Activated T-cell treated with anti-CD3 and anti-CD28 coated beads, Interleukin-2, amount 50 U/mL, for 72 hours (primary cell): Measurements from ENCODE around the gene CAAP1. TPM values are rescaled to one million over a fixed set of nuclear protein-coding genes. Genes with fewer than 3 reads are reported as not detected.
"Not testable (repeated sequence)": the region's sequence is repeated elsewhere in the genome, so short reads cannot be mapped to it uniquely, and the experiment has no call there.

Experiments
- ATAC-seq, 2 donors: fragments of 150-1000 bp; cut with Tn5 transposase; replicated peaks in 1 of 2; 2 replicates each; pipeline ENCODE4 v1.10.0; 2021; ENCODE audit warnings: moderate library complexity in 2 of 2, mild to moderate bottlenecking in 1 of 2
- DNase-seq, 2 donors: peaks; one replicate each; pipeline ENCODE4 v3.0.0; 2021 to 2022; ENCODE audit warnings: mixed read lengths in 1 of 2
- H3K27ac Mint-ChIP-seq: one replicate; pipeline ENCODE4 v1.8.0; 2022; ENCODE audit warnings: mild to moderate bottlenecking, moderate library complexity, mixed read lengths
- H3K27me3 Mint-ChIP-seq: one replicate; pipeline ENCODE4 v1.8.0; 2022; ENCODE audit warnings: low read depth, mixed read lengths
- H3K36me3 Mint-ChIP-seq, 2 donors: one replicate each; pipeline ENCODE4 v1.8.0; 2022; ENCODE audit warnings: mixed read lengths in 2 of 2, mild to moderate bottlenecking in 1 of 2; ENCODE audit not compliant: insufficient read depth in 2 of 2
- H3K4me1 Mint-ChIP-seq: one replicate; pipeline ENCODE4 v1.8.0; 2022; ENCODE audit warnings: low read depth, mixed read lengths
- H3K4me3 Mint-ChIP-seq, 2 donors: one replicate each; pipeline ENCODE4 v1.8.0; 2022; ENCODE audit warnings: mild to moderate bottlenecking in 2 of 2, mixed read lengths in 2 of 2, moderate library complexity in 2 of 2
- H3K9me3 Mint-ChIP-seq, 2 donors: one replicate each; pipeline ENCODE4 v1.8.0; 2022; ENCODE audit warnings: mixed read lengths in 2 of 2
- total RNA-seq, 2 donors: library from RNA; stranded (reverse); gene quantifications; one replicate each; pipeline ENCODE4 v1.2.3, GENCODE V29; 2022

CAAP1 gene
- total RNA-seq, 2 donors from 2014 or later: 16.6 to 17.6 TPM

DNA sequence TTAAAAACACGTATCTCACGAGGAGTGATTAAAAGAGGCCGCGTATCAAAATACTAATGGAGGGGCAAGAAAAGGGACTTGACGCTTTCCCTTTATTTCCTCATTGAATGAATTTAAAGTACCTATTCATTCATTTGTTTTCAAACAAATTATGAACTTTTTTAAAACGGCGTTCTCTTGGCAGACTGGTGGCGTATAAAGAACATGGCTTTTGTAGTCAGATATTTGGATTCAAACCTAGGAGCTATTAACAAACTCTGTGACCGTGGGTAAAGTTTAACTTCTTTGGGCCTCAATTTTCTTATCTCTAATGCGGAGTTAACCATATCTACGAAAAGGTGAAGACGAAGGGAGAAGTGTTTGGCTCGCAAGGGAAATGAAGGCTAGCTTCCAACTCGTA is 876 bp downstream of the CAAP1 start:
- Mint-ChIP-seq H3K27ac (peak overlapping the region; percentile 89), H3K27me3 (no peaks in the 10 kb centered on the region), H3K4me3 (peak overlapping the region; percentile 89 to 93), H3K9me3 (peaks cover 2 to 5% of the 10 kb centered on the region in 2 donors), H3K36me3 (peaks cover 5 to 10% of the 10 kb centered on the region in 2 donors), H3K4me1 (peaks cover 44% of the 10 kb centered on the region)
- DNase-seq (no peak), ATAC-seq (no peak)

DNA sequence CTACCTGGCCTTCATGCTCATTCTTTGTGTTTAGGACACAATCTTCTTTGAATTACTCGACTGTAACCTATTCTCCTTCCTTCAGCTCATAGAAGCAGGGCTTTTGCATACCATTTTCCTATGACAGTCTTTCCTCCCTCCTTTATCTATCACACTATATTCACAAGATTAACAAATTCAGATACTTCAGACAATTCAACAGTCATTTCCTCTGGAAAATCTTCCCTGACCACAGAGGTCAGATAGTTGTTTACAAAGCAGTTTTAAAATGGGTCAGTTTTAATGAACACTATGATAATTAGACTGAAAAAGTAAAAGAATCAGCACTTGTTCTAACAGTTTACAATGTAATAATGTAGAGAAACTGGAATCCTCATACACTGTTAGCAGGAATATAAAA is 4.3 kb downstream of the CAAP1 start:
- peak overlapping the region in 1 of 2 donors; percentile 42 for H3K4me3 Mint-ChIP-seq

DNA sequence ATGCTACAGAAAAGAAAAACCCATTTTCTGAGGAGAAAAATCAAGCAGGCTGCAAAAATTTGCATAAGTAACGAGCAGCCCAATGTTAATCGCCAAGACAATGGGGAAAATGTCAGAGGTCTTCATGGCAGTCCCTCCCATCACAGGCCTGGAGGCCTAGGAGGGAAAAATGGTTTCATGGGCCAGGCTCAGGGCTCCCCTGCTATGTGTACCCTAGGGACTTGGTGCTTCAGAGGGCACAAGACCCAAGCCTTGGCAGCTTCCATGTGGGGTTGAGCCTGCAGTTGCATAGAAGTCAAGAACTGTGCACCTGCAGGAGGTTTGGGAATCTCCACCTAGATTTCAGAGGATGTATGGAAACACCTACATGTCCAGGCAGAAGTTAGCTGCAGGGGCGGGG is 10.4 kb downstream of the CAAP1 start:
- DNase-seq (no peak), ATAC-seq (no peak)
- no peak overlapping the region for H3K4me3 Mint-ChIP-seq
- H3K9me3 Mint-ChIP-seq: peaks cover 1 to 6% of the 10 kb centered on the region in 2 donors
- H3K4me1 Mint-ChIP-seq: no peaks in the 10 kb centered on the region
- no peak overlapping the region for H3K27ac Mint-ChIP-seq
- H3K27me3 Mint-ChIP-seq: no peaks in the 10 kb centered on the region
- H3K36me3 Mint-ChIP-seq: peaks cover 26 to 39% of the 10 kb centered on the region in 2 donors

More for the DNA sequence above, 4.3 kb downstream of the CAAP1 start:
- no peaks in the 10 kb centered on the region for H3K9me3 Mint-ChIP-seq
- no peaks in the 10 kb centered on the region for H3K27me3 Mint-ChIP-seq
- peaks cover 3 to 18% of the 10 kb centered on the region in 2 donors for H3K36me3 Mint-ChIP-seq
- H3K27ac Mint-ChIP-seq: peak overlapping the region; percentile 81
- DNase-seq (no peak), ATAC-seq (no peak)
- H3K4me1 Mint-ChIP-seq: peaks cover 43% of the 10 kb centered on the region

GRCh38 chr9:26880262-26880661 is 12.3 kb downstream of the CAAP1 start:
- Mint-ChIP-seq H3K36me3 (peaks cover 26 to 39% of the 10 kb centered on the region in 2 donors), H3K4me1 (no peaks in the 10 kb centered on the region), H3K27me3 (no peaks in the 10 kb centered on the region), H3K9me3 (peaks cover 1 to 6% of the 10 kb centered on the region in 2 donors), H3K27ac (no peak overlapping the region), H3K4me3 (no peak overlapping the region)
- DNase-seq (no peak), ATAC-seq (no peak)

DNA sequence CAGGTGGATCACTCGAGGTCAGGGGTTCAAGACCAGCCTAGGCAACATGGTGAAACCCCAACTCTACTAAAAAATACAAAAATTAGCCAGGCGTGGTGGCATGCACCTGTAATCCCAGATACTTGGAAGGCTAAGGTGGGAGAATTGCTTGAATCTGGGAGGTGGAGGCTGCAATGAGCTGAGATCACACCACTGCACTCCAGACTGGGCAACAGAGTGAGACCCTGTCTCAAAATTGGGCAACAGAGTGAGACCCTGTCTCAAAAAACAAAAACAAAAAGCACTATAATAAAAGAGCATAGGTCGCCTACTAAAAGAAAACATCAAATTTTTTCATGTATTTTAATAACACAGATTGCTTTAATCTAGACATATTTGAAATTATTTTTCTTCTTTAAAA is 17.4 kb downstream of the CAAP1 start:
- H3K9me3 Mint-ChIP-seq, ATAC-seq, H3K27ac Mint-ChIP-seq, H3K27me3 Mint-ChIP-seq, DNase-seq, H3K4me3 Mint-ChIP-seq, H3K4me1 Mint-ChIP-seq: not testable (repeated sequence)
- H3K36me3 Mint-ChIP-seq: peaks cover 11% of the 10 kb centered on the region in 2 donors

- Mint-ChIP-seq H3K4me1 (no peaks in the 10 kb centered on the region), H3K4me3 (no peak overlapping the region), H3K27ac (no peak overlapping the region), H3K27me3 (no peaks in the 10 kb centered on the region), H3K9me3 (no peaks in the 10 kb centered on the region), H3K36me3 (peaks cover 0 to 4% of the 10 kb centered on the region in 2 donors)
- ATAC-seq: no peak
- no peak for DNase-seq
Observed at GRCh38 chr9:26870292-26870691, 22.3 kb downstream of the CAAP1 start.

DNA sequence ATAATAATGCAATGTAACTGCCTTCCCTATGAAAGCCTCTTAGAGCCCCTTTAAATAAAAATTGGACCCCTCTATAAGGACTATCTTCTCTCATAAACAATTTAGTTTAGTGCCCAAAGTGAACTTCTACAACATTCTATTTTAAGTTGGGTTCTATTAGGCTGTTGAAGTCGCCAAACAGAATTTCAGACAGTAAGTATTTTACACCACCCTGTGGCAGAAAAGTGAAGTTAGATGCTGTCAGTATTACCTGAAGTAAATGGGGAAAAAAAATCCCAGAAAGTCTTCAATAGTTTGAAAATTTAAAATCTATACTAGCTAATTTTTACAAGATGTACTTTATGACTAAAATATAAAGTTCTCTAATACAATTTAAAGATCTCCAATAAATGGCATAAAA is 29.5 kb downstream of the CAAP1 start:
- no peaks in the 10 kb centered on the region for H3K4me1 Mint-ChIP-seq

DNA sequence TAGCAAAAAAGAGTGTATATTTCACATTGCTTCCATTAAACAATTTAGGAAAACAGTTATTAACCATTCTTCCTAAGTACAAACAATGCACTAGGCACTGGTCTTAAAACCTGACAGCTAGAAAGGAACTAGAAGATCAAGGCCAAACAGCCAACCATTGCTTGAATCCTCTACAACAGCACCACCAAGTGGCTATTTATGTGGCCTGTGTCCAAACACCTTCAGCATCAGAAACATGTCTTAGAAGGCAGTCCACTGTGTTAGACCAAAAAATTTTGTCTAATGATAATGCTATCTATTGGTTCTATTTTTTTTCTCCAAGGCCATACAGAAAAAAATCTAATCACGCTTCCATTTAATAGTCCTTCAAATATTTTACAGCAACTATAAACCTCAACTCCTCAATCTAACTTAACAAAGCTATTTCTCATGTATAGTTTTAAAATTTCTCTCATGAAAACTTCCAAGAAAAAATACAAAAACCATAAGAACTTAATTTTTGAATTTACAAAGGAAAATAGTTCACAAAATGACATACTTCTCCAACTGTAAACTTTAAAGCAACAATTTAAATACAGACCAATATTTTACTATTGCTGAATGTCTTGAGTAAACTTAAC is 36.1 kb downstream of the CAAP1 start:
- Mint-ChIP-seq H3K4me3 (no peak overlapping the region), H3K27ac (no peak overlapping the region), H3K4me1 (no peaks in the 10 kb centered on the region), H3K9me3 (no peaks in the 10 kb centered on the region), H3K36me3 (peaks cover 6 to 22% of the 10 kb centered on the region in 2 donors), H3K27me3 (no peaks in the 10 kb centered on the region)
- DNase-seq: peak; percentile 15 to 24
- ATAC-seq: peak in 1 of 2 donors; percentile 52

More for the DNA sequence above, 29.5 kb downstream of the CAAP1 start:
- no peak for ATAC-seq
- no peaks in the 10 kb centered on the region for H3K27me3 Mint-ChIP-seq
- H3K36me3 Mint-ChIP-seq: peaks cover 2 to 8% of the 10 kb centered on the region in 2 donors
- no peak overlapping the region for H3K27ac Mint-ChIP-seq
- no peak for DNase-seq
- no peak overlapping the region for H3K4me3 Mint-ChIP-seq
- no peaks in the 10 kb centered on the region for H3K9me3 Mint-ChIP-seq

DNA sequence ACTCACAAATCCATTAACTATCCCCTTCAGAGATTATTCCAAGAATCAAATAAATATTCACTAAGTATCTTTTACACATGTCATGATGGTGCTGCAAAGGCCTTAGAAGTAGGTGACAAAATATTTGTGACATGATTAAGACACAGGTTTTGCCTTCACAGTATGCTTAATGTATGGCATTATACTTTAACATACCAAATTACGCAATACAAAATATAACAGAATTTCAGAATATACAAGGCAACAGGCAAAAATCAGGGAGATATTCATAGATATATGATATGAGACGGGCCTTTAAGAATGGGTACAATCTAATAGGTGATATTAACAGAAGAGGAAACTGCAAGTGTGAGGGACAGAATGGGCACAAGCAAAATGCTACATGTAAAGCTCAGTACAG is 41.6 kb downstream of the CAAP1 start:
- H3K36me3 Mint-ChIP-seq: peaks cover 0 to 10% of the 10 kb centered on the region in 2 donors
- ATAC-seq (no peak), DNase-seq (no peak)
- no peaks in the 10 kb centered on the region for H3K9me3 Mint-ChIP-seq
- H3K27me3 Mint-ChIP-seq: no peaks in the 10 kb centered on the region
- H3K27ac Mint-ChIP-seq: no peak overlapping the region
- no peak overlapping the region for H3K4me3 Mint-ChIP-seq
- H3K4me1 Mint-ChIP-seq: no peaks in the 10 kb centered on the region

DNA sequence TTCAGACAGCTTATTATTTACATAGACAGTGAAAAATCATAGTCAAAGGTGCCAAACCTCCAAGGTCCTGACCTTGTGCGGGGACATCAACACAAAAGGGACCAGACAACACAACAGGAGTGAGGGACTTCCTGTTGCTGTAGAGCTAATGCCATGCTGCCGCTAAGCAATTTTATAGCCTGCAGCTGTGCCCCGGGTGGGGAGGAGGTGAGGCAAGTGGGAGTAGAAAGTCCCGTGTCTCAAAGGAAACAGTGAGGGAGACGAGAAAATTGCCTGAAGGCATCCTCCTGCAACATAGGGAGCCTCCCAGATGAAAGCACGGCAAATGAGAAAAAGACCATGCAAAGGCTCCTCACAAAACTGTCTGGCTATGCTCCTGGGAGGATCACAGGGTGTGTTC is 58.8 kb downstream of the CAAP1 start:
- peaks cover 6% of the 10 kb centered on the region in 2 donors for H3K36me3 Mint-ChIP-seq
- no peaks in the 10 kb centered on the region for H3K27me3 Mint-ChIP-seq
- ATAC-seq (no peak), DNase-seq (no peak)
- no peaks in the 10 kb centered on the region for H3K4me1 Mint-ChIP-seq
- no peaks in the 10 kb centered on the region for H3K9me3 Mint-ChIP-seq
- no peak overlapping the region for H3K4me3 Mint-ChIP-seq
- H3K27ac Mint-ChIP-seq: no peak overlapping the region

GRCh38 chr9:26828391-26828955 is 64.1 kb downstream of the CAAP1 start:
- H3K27me3 Mint-ChIP-seq, H3K4me3 Mint-ChIP-seq, H3K27ac Mint-ChIP-seq, H3K36me3 Mint-ChIP-seq, ATAC-seq, DNase-seq, H3K9me3 Mint-ChIP-seq, H3K4me1 Mint-ChIP-seq: not testable (repeated sequence)

DNA sequence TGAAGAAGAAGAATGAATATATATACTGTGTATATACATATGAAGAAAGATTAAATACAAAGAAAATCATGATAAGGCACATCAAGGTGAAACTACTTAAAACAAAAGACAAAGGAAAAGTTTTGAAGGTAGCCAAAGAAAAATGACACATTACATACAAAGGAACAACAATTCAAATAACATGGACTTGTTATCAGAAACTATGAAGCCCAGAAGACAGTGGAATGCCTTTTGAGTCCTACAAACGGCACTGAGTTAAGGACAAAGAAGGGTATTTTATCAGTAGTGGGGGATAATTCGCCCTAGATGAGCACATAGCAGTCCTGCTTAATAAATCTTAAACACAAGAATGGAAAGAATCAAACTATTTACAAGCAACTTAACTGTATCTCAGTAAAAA is 77.8 kb downstream of the CAAP1 start:
- Mint-ChIP-seq H3K9me3 (no peaks in the 10 kb centered on the region), H3K27ac (no peak overlapping the region), H3K4me3 (no peak overlapping the region), H3K36me3 (no peaks in the 10 kb centered on the region), H3K4me1 (no peaks in the 10 kb centered on the region), H3K27me3 (no peaks in the 10 kb centered on the region)
- DNase-seq (no peak), ATAC-seq (no peak)

DNA sequence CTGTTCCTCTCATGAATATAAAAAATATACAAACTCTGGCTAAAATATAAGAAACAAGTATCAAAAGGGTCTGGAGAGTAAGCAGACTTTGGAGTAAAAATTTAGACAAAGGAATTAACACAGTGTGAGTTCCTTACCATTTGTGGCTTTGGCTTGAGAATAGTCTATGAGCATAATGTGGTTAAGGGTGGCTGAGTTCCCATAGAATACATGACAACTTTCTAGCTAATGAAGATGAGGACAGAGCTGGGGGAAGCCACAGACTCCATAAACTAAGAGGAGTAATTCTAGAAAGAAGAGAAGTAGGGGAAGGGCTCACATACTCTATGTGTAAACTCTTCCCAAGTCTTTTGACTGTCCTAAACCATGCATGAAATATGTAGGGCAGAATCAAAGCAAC is 79.4 kb downstream of the CAAP1 start:
- DNase-seq (no peak), ATAC-seq (no peak)
- H3K4me3 Mint-ChIP-seq: no peak overlapping the region
- H3K9me3 Mint-ChIP-seq: no peaks in the 10 kb centered on the region
- H3K4me1 Mint-ChIP-seq: no peaks in the 10 kb centered on the region
- no peaks in the 10 kb centered on the region for H3K36me3 Mint-ChIP-seq
- no peak overlapping the region for H3K27ac Mint-ChIP-seq
- H3K27me3 Mint-ChIP-seq: no peaks in the 10 kb centered on the region

DNA sequence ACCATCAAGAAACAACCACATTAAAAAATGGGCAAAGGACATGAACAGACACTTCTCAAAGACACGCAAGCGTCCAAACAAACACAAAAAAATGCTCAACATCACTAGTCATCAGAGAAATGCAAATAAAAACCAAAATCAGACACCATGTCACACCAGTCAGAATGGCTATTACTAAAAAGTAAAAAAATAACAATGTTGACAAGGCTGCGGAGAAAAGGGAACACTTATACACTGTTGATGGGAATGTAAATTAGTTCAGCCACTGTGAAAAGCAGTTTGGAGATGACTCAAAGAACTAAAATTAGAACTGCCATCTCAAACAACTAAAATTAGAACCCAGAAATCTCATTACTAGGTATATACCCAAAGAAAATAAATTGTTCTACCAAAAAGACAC is 80.4 kb downstream of the CAAP1 start:
- no peak overlapping the region for H3K27ac Mint-ChIP-seq
- DNase-seq (no peak), ATAC-seq (no peak)
- H3K4me3 Mint-ChIP-seq: no peak overlapping the region
- H3K4me1 Mint-ChIP-seq: no peaks in the 10 kb centered on the region
- no peaks in the 10 kb centered on the region for H3K9me3 Mint-ChIP-seq
- no peaks in the 10 kb centered on the region for H3K36me3 Mint-ChIP-seq
- H3K27me3 Mint-ChIP-seq: no peaks in the 10 kb centered on the region
